GM19025 (cell line): ENCODE measurements around the gene TMEM106C.

Source experiments
- ATAC-seq: cut with Tn5 transposase; IDR thresholded peaks from one replicate; pipeline ENCODE4 v1.9.1; 2021; ENCODE audit warnings: mild to moderate bottlenecking, low read depth, moderate library complexity; ENCODE audit not compliant: unreplicated experiment

TMEM106C gene

DNA sequence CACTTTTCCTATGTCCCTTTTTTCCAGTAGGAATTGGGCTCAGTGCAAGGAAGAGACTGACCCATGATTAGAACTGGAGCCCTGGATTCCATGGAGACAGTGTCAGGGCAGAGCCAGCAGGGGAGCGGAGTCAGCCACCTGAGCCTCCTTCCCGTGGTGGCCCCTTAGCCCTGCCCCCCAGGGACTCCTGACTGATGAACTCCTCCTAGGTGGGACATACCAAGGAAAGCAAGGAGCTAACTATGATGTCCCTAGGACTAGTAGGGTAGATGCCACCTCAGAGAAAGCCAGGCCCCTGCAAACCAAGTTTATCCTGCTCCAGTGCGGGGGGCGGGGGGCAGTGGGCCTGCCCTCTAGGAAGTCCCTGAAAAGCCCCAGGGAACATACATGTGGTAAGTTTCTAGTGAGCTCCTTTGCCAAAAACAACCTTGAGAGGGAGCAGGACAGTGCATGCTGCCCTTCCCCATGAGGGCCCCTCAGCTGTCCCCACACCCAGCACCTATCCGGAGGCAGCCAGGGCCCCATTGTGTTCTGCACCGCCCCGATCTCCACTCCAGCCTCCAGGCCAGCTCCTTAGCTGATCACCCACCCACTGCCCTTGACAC, 47.1 kb downstream of the TMEM106C start:
- ATAC-seq, result no peak

DNA sequence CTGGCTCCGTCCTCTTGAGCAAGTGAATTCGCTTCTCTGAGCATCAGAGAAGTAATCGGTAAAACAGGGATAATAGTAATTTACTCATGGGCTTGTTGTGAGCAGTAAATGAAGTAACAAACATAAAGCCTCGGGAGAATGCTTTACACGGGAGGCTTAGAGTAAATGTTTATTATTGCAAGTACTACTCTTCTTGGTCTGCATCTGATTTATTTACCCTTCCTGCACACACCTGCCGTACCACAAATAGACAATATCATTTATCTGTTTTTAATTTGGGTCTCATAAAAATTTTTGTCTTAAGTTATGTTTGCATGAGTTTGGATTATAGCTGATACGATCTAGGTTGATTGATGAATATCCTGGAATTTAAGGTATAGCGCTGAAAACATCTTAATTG, 48.7 kb downstream of the TMEM106C start:
- ATAC-seq, result no peak

DNA sequence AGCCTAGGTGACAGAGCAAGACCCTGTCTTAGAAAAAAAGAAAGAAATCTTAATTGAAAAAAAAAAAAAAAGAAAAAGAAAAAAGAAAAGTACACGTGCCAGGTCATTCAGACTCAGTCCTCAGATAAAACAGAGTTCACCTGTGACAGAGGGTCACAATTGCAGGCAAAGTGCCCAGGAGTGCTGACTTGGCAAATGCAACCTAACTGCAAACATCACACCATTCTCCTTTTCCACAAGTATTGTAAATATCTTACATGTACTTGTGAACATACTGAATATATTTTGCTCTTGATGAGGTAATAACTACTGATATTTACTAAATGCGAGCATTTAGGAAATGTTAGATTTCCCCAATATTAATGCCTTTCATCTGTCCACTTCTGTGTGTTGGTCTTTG, 49.9 kb downstream of the TMEM106C start:
- no peak for ATAC-seq

DNA sequence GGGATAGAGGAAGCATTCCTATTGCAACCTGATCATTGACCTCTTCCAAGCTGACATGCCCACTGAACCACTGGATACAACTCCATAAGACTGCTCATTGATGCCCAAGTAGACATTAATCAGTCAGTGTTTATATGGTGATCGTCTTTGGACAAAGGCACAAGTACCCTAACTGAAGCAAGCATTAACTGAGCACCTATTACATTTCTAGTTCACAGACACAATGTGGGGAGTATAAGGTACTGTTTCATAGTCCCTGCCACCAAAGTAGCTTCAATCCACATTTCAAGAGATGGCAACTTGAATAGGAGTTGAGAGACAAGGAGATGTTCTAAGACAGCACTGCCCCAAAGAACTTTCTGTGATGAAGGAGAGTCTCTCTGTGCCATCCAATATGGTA, 51.7 kb downstream of the TMEM106C start:
- no peak for ATAC-seq

DNA sequence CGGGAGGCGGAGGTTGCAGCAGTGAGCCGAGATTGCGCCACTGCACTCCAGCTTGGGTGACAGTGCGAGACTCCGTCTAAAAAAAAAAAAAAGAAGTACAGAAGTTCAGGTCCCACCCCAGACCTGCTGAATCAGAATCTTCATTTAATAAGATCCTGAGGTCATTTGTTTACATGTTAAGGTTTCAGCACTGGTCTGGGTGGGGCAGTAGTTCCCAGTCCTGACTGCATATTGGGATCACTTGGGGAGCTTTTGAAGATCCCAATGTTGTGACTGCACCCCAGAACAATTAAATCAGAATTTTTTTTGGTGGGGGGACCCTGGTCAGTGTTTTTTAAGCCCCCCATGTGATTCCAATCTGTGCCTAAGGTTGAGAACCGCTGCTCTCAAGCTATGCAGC, 52.6 kb downstream of the TMEM106C start:
- no peak for ATAC-seq

DNA sequence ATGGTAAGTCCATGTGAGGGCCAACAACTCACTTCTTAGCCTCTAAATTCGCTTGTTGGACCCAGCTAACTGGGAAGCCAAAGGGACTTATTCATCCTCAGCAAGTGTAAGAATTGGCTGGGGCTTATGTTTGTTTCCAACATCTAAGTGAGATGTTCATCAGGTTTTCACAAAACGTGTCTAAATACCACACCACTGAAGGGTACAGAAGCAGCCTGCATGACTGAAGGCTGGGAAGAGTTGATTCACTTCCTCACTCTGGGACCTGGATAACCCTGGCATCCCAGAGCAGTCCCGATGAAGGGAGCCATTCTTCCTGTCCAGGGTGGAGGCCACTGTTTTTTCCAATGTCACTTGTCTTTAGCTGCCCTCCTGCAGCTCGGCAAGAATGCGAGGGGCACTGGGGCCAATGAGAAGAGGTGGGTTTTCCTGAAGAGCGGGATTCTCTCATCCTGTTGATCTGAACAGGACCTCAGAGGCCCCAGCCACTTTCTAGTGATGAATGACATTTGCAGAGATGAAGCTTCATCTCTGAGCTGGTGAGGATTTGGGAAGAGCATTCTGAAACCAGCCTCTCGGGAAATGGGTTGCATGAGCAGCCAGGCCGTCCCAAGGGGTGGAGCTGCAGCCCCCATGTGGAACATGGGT, 53.1 kb downstream of the TMEM106C start:
- ATAC-seq, result no peak

DNA sequence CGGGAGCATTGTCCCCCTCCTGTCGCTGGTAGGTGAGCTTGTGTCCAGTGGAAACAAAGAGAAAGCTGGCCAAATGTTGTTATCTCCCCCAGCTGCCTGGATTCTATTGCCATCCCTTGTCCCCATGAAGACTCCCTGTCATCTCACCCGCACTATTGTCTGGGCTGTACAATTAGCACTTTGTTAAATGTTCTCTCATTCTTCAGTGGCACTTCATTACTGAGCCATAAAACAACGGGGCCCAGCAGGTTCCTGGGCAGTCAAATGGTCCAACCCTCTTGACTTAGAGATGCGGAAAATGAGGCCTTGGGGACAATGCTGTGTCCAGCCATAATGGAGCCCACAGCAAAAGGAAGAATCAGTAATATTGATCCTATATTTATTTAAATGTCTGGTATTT, 54.1 kb downstream of the TMEM106C start:
- no peak for ATAC-seq

DNA sequence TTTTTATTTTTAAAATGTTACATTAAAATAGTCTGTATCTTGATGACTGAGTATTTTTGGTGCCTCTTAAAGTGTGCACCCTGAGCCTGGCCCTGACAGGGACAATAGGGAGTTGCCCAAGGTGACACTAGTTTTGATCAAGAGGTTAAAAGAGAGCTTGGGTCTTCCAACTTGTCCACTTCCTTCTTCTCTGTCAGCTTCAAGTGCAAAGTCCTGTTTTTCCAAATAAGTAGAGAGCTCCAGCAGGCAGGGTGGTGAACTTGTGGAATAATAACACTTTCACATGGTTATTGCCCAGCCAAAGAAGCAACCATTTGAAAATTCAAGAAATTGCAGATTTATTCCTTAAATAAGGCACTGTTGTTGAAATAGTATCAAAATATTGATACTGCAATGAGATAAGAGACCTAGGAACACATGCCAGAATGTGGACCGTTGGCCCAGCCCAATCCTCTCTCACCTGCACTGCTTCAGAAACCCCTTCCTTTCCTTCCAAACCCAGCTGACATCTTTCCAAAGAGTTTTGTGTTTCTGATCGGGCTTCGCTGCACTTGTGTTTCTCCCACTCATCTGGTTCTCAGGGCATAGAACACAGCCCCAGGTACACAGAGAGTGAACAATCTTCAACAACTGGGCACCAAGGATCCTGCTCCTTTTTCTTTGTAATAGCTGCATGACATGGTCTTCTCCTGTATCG, 54.7 kb downstream of the TMEM106C start:
- ATAC-seq, result no peak
